Natural killer cell (primary cell): Measurements from ENCODE around the gene TMEM39A. TPM values are rescaled to one million over a fixed set of nuclear protein-coding genes. Genes with fewer than 3 reads are reported as not detected.
A peak's percentile ranks its signal among the peaks of the same experiment; 100 is the strongest.

Source experiments
- ATAC-seq, 3 donors: fragments of 150-1000 bp in 2 of 3; fragments of 200-7000 bp in 1 of 3; cut with Tn5 transposase; 1 replicate in 1 of 3; 2 replicates in 2 of 3; pipeline ENCODE4 v1.10.0; 2021; ENCODE audit warnings: mild to moderate bottlenecking in 2 of 3, moderate library complexity in 2 of 3
- DNase-seq, 2 donors: peaks; one replicate each; pipeline versions ENCODE4 v3.0.0 to v3.0.0-alpha.2; 2013 to 2021; ENCODE audit warnings: mixed read lengths in 1 of 2
- H3K27ac ChIP-seq: one replicate; pipeline ENCODE4 v1.5.1; 2013; ENCODE audit warnings: mild to moderate bottlenecking, low read length
- H3K27me3 ChIP-seq: one replicate; pipeline ENCODE4 v1.6.1; 2013; ENCODE audit warnings: low read length; ENCODE audit not compliant: control insufficient read depth, insufficient read depth
- H3K36me3 ChIP-seq: one replicate; pipeline ENCODE4 v1.6.1; 2013; ENCODE audit warnings: low read length; ENCODE audit not compliant: control insufficient read depth, insufficient read depth
- H3K4me1 ChIP-seq: one replicate; pipeline ENCODE4 v1.6.1; 2013; ENCODE audit warnings: low read length; ENCODE audit not compliant: control insufficient read depth, insufficient read depth
- H3K4me3 ChIP-seq: one replicate; pipeline ENCODE4 v1.5.1; 2013; ENCODE audit warnings: low read length
- H3K9me3 ChIP-seq: one replicate; pipeline ENCODE4 v1.6.1; 2013; ENCODE audit warnings: low read length; ENCODE audit not compliant: control insufficient read depth, insufficient read depth
- H3K27ac Mint-ChIP-seq, 2 donors: one replicate each; pipeline ENCODE4 v1.8.0; 2022; ENCODE audit warnings: mild to moderate bottlenecking in 2 of 2, mixed read lengths in 2 of 2, moderate library complexity in 1 of 2
- H3K27me3 Mint-ChIP-seq, 2 donors: one replicate each; pipeline ENCODE4 v1.8.0; 2022; ENCODE audit warnings: low read depth in 2 of 2, mixed read lengths in 2 of 2
- H3K36me3 Mint-ChIP-seq: one replicate; pipeline ENCODE4 v1.8.0; 2022; ENCODE audit warnings: mixed read lengths
- H3K4me1 Mint-ChIP-seq, 2 donors: one replicate each; pipeline ENCODE4 v1.8.0; 2022; ENCODE audit warnings: mixed read lengths in 2 of 2
- H3K4me3 Mint-ChIP-seq: one replicate; pipeline ENCODE4 v1.8.0; 2022; ENCODE audit warnings: mild to moderate bottlenecking, moderate library complexity, mixed read lengths
- H3K9me3 Mint-ChIP-seq, 2 donors: one replicate each; pipeline ENCODE4 v1.8.0; 2022; ENCODE audit warnings: mixed read lengths in 2 of 2
- WGBS: methylation state at CpG from one replicate; pipeline ENCODE4 v1.1.7; 2013; ENCODE audit warnings: missing lambda C conversion rate; ENCODE audit not compliant: insufficient coverage; 5-methylcytosine and 5-hydroxymethylcytosine counted together
- intact Hi-C: fragments of 100-400 bp; cut with micrococcal nuclease; formaldehyde crosslinking; loops from one replicate; pipeline ENCODE4 v1.14.2; 2022
- total RNA-seq, 4 donors: library from RNA; stranded (reverse); fragments of 120-200 nt in 1 of 4; gene quantifications; one replicate each; pipeline versions ENCODE4 v1.2.3 to v1.2.4, GENCODE V29; 2013 to 2022
- TF ChIP-seq, protein P1 (sequence below): fragments of 200-600 bp; IDR thresholded peaks from one replicate; pipeline ENCODE4 v1.8.0; 2022; ENCODE audit warnings: antibody characterized with exemption

TMEM39A gene, protein sequence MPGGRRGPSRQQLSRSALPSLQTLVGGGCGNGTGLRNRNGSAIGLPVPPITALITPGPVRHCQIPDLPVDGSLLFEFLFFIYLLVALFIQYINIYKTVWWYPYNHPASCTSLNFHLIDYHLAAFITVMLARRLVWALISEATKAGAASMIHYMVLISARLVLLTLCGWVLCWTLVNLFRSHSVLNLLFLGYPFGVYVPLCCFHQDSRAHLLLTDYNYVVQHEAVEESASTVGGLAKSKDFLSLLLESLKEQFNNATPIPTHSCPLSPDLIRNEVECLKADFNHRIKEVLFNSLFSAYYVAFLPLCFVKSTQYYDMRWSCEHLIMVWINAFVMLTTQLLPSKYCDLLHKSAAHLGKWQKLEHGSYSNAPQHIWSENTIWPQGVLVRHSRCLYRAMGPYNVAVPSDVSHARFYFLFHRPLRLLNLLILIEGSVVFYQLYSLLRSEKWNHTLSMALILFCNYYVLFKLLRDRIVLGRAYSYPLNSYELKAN
- total RNA-seq, result 10 to 100 TPM; 64.2 to 76.5 (median 64.7) TPM
- total RNA-seq (2013), result 32.7 TPM

DNA sequence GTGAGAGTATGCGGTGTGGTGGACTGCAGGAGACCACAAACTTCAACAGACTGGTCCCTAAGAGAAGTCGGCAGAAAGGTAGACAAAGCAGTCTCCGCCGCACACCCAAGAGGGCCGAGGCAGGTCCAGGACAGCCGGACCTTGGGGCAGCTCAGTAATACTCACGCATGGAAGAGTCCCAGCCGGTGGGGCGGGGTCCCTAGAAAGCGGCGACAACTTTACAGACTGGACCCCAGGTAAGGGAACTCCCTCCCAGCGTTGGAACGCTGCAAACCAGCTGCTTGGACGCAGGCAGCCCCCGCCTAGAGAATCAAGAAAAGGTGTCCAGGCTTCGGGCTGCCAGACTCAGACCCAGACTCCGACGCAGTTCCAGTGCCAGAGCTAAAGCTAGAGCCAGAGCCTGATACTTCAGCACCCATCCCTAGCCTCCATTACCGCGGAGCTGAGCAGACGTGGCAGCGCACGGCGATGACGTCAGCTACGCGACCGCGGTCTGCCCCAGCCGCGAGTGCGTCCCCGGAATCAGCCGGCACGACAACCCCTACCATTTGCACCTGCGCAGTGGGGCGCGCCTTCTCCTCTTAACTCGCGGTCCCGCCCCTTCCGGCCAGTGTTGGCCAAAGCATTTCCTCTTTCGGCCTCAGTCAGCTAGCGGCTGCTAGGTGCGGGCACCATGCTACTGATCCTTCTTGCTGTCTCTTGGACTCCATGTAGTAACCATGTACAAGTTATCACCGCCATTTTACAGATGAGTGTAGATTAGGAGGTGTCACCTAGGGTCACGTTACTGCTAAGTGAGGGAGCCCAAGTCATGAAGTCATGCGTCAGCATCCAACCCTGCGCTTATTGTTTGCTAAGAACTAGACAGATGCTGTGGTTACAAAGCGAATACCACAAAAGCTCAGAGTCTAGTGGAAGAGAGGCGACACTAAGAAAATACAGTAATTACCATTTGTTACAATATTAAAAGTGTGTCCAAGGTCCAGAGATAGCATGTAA lies at the start of gene TMEM39A:
TMEM39A (minus strand) TSS at position 445 of the 999 bp plus-strand sequence. CDS start 1,541 bp downstream, outside the sequence.
- Mint-ChIP-seq H3K27ac (peak within 1 kb of the TSS; percentile 96 to 99), H3K36me3 (peaks cover 5% of the 10 kb centered on the region), H3K4me1 (peaks cover 35 to 48% of the 10 kb centered on the region in 2 donors), H3K9me3 (no peaks in the 10 kb centered on the region), H3K4me3 (peak within 1 kb of the TSS; percentile 91), H3K27me3 (no peaks in the 10 kb centered on the region)
- Histone ChIP-seq H3K4me1 (peaks cover 20% of the 10 kb centered on the region), H3K27me3 (no peaks in the 10 kb centered on the region), H3K9me3 (no peaks in the 10 kb centered on the region), H3K4me3 (peak within 1 kb of the TSS; percentile 67), H3K36me3 (peaks cover 25% of the 10 kb centered on the region), H3K27ac (peak within 1 kb of the TSS; percentile 100)
- peak; percentile 100 for DNase-seq
- intact Hi-C loops, result loop anchor here (1.0 to 5.0 kb wide), 7 partner anchors 35 to 1094 kb away; partner anchors contain the start of genes ARHGAP31, COX17 and TIMMDC1
- ATAC-seq, result peak; percentile 89 to 96 (median 90)
- TF ChIP-seq, protein P1, sequence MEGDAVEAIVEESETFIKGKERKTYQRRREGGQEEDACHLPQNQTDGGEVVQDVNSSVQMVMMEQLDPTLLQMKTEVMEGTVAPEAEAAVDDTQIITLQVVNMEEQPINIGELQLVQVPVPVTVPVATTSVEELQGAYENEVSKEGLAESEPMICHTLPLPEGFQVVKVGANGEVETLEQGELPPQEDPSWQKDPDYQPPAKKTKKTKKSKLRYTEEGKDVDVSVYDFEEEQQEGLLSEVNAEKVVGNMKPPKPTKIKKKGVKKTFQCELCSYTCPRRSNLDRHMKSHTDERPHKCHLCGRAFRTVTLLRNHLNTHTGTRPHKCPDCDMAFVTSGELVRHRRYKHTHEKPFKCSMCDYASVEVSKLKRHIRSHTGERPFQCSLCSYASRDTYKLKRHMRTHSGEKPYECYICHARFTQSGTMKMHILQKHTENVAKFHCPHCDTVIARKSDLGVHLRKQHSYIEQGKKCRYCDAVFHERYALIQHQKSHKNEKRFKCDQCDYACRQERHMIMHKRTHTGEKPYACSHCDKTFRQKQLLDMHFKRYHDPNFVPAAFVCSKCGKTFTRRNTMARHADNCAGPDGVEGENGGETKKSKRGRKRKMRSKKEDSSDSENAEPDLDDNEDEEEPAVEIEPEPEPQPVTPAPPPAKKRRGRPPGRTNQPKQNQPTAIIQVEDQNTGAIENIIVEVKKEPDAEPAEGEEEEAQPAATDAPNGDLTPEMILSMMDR, result no peak
- under 1% methylated on average over 50 of the region's 51 CpGs for WGBS

DNA sequence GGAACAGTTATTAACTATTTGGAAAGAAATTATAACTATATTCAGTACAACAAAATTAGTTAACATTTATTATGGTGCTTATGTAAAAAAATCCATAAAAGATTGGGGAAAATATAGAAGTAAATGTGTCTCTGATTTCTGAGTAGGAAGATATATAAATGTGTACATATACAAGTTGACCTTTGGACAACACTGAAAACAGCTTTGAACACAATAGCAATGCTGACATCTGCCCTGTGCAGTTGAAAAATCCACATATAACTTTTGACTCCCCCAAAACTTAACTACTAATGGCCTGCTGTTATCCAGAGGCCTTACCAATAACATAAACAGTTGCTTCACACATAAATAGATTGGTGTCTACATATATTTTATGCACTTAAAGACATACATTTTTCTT lies 47.3 kb upstream of the TMEM39A start:
- DNase-seq (no peak), ATAC-seq (no peak)
- intact Hi-C loops, result no loop called here
- H3K9me3 Mint-ChIP-seq, result no peaks in the 10 kb centered on the region
- peaks cover 9% of the 10 kb centered on the region for H3K4me1 ChIP-seq
- H3K4me3 ChIP-seq, result no peak overlapping the region
- H3K27me3 ChIP-seq, result no peaks in the 10 kb centered on the region
- H3K4me3 Mint-ChIP-seq, result no peak overlapping the region
- no peak overlapping the region for H3K27ac Mint-ChIP-seq
- TF ChIP-seq, protein P1, result no peak
- no peaks in the 10 kb centered on the region for H3K9me3 ChIP-seq
- no peak overlapping the region for H3K27ac ChIP-seq
- no peaks in the 10 kb centered on the region for H3K27me3 Mint-ChIP-seq
- peaks cover 38% of the 10 kb centered on the region for H3K36me3 ChIP-seq
- H3K4me1 Mint-ChIP-seq, result peaks cover 22 to 23% of the 10 kb centered on the region in 2 donors
- H3K36me3 Mint-ChIP-seq, result peaks cover 6% of the 10 kb centered on the region

DNA sequence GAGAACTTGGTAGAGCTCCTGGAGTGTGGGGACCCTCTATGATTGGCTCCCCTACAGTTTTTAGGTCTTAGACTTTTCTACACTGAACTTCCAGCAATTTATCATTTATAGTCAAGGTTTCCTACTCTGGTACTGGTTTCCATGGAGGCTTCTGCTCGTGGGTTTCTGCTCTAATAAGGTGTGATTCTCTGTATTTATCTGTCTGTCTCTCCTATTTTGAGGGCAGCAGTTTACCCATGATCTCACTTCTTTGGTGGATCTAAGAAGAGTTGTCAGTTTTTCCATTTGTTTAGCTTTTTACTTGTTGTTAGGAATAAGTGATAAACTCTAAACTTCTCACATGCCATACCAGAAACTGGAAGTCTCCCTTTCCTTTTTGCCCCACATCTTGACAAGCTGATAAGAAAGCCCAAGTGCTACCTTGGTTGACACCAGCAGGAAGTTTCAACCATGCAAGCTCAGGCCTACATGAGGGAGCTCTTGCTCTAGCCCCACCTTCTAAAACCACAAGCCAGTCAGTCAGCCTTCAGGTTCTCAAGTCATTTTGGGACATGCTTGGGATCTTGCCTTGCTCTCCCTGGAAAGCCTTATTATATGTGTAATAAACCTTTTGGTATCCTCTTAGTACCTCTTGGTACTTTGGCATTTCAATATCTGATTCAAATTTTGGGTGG lies 44.9 kb upstream of the TMEM39A start:
- Mint-ChIP-seq H3K36me3 (no peaks in the 10 kb centered on the region), H3K4me1 (peaks cover 22 to 29% of the 10 kb centered on the region in 2 donors), H3K27me3 (no peaks in the 10 kb centered on the region), H3K27ac (peak overlapping the region; percentile 36 to 83), H3K4me3 (no peak overlapping the region), H3K9me3 (no peaks in the 10 kb centered on the region)
- TF ChIP-seq, protein P1, result no peak
- intact Hi-C loops, result no loop called here
- Histone ChIP-seq H3K4me1 (peaks cover 9% of the 10 kb centered on the region), H3K27ac (peak overlapping the region; percentile 10), H3K27me3 (no peaks in the 10 kb centered on the region), H3K36me3 (peaks cover 36% of the 10 kb centered on the region), H3K4me3 (no peak overlapping the region), H3K9me3 (no peaks in the 10 kb centered on the region)
- 0% methylated on average over 1 of the region's 1 CpG for WGBS
- ATAC-seq (peak in 1 of 3 donors; percentile 60), DNase-seq (peak in 1 of 2 donors; percentile 33)
